Measurements from ENCODE around the gene ATG4D. TPM values are rescaled to one million over a fixed set of nuclear protein-coding genes. Genes with fewer than 3 reads are reported as not detected.
A peak's percentile ranks its signal among the peaks of the same experiment; 100 is the strongest.
"Not testable (repeated sequence)": the region's sequence is repeated elsewhere in the genome, so short reads cannot be mapped to it uniquely, and the experiment has no call there.

Gene ATG4D
- total RNA-seq, 1 donor from 2014 or later, result 30.3 TPM

GRCh38 chr19:10568826-10569651 is 25.3 kb downstream of the ATG4D start, which contains the start of gene CDKN2D:
Gene CDKN2D (minus strand): TSS chr19:10568979. CDS start chr19:10568653, 326 bp downstream.
- Histone ChIP-seq H3K27me3 (ENCODE audit: control insufficient read depth, insufficient read depth, low read length) (no peaks in the 10 kb centered on the region), H3K36me3 (ENCODE audit: control insufficient read depth, insufficient read depth, low read length) (peaks cover 3% of the 10 kb centered on the region), H3K4me3 (ENCODE audit: low read depth, low read length) (peak within 1 kb of the TSS; percentile 55)
- FAIRE-seq (no peak), DNase-seq (ENCODE audit: low read depth) (peak; percentile 97)
- peak; percentile 12 for TF ChIP-seq CTCF (IDR thresholded peaks at IDR 0.05; ENCODE audit: insufficient read depth, low read length, severe bottlenecking)

GRCh38 chr19:10573793-10574192 is 30.1 kb downstream of the ATG4D start:
- not testable (repeated sequence) for H3K27me3 ChIP-seq (ENCODE audit: control insufficient read depth, insufficient read depth, low read length); DNase-seq (ENCODE audit: low read depth); FAIRE-seq; H3K4me3 ChIP-seq (ENCODE audit: low read depth, low read length)
- H3K36me3 ChIP-seq (ENCODE audit: control insufficient read depth, insufficient read depth, low read length), result peaks cover 14% of the 10 kb centered on the region

- TF ChIP-seq CTCF (IDR thresholded peaks at IDR 0.05; ENCODE audit: insufficient read depth, low read length, severe bottlenecking), result no peak
These were observed 30.8 kb downstream of the ATG4D start for GRCh38 chr19:10574462-10574861.

GRCh38 chr19:10575011-10575716 is 31.5 kb downstream of the ATG4D start:
- FAIRE-seq, result no peak
- Histone ChIP-seq H3K27me3 (ENCODE audit: control insufficient read depth, insufficient read depth, low read length) (no peaks in the 10 kb centered on the region), H3K4me3 (ENCODE audit: low read depth, low read length) (no peak overlapping the region), H3K36me3 (ENCODE audit: control insufficient read depth, insufficient read depth, low read length) (peaks cover 21% of the 10 kb centered on the region)
- no peak for DNase-seq (ENCODE audit: low read depth)
- no peak for TF ChIP-seq CTCF (IDR thresholded peaks at IDR 0.05; ENCODE audit: insufficient read depth, low read length, severe bottlenecking)

More at GRCh38 chr19:10574462-10574861, 30.8 kb downstream of the ATG4D start:
- FAIRE-seq (no peak), DNase-seq (ENCODE audit: low read depth) (no peak)
- Histone ChIP-seq H3K36me3 (ENCODE audit: control insufficient read depth, insufficient read depth, low read length) (peaks cover 16% of the 10 kb centered on the region), H3K27me3 (ENCODE audit: control insufficient read depth, insufficient read depth, low read length) (no peaks in the 10 kb centered on the region), H3K4me3 (ENCODE audit: low read depth, low read length) (no peak overlapping the region)

GRCh38 chr19:10577951-10578350 is 34.2 kb downstream of the ATG4D start:
- no peak overlapping the region for H3K4me3 ChIP-seq (ENCODE audit: low read depth, low read length)
- no peak for TF ChIP-seq CTCF (IDR thresholded peaks at IDR 0.05; ENCODE audit: insufficient read depth, low read length, severe bottlenecking)
- no peak for FAIRE-seq
- no peaks in the 10 kb centered on the region for H3K27me3 ChIP-seq (ENCODE audit: control insufficient read depth, insufficient read depth, low read length)
- DNase-seq (ENCODE audit: low read depth), result no peak
- H3K36me3 ChIP-seq (ENCODE audit: control insufficient read depth, insufficient read depth, low read length), result peaks cover 30% of the 10 kb centered on the region

- peak; percentile 100 for TF ChIP-seq CTCF (IDR thresholded peaks at IDR 0.05; ENCODE audit: insufficient read depth, low read length, severe bottlenecking)
- DNase-seq (ENCODE audit: low read depth) (peak; percentile 81), FAIRE-seq (no peak)
- no peak overlapping the region for H3K4me3 ChIP-seq (ENCODE audit: low read depth, low read length)
- H3K36me3 ChIP-seq (ENCODE audit: control insufficient read depth, insufficient read depth, low read length), result peaks cover 34% of the 10 kb centered on the region
- no peaks in the 10 kb centered on the region for H3K27me3 ChIP-seq (ENCODE audit: control insufficient read depth, insufficient read depth, low read length)
These were observed 37.4 kb downstream of the ATG4D start for GRCh38 chr19:10580979-10581631.
